HG02610 (cell line): ENCODE results near the gene WDR72.

ENCODE experiments used
- ATAC-seq: cut with Tn5 transposase; IDR thresholded peaks from one replicate; pipeline ENCODE4 v1.9.1; 2021; ENCODE audit warnings: mild to moderate bottlenecking, moderate library complexity; ENCODE audit not compliant: unreplicated experiment

Gene WDR72

GRCh38 chr15:53472210-53472609, 287.3 kb downstream of the WDR72 start:
- no peak for ATAC-seq

GRCh38 chr15:53470743-53471142, 288.7 kb downstream of the WDR72 start:
- ATAC-seq, result no peak

GRCh38 chr15:53469422-53469821, 290.0 kb downstream of the WDR72 start:
- ATAC-seq, result no peak
